Vagina (tissue), 2 donors: ENCODE measurements around the gene UBE2V1. TPM values are rescaled to one million over a fixed set of nuclear protein-coding genes. Genes with fewer than 3 reads are reported as not detected.

Experiments used
- DNase-seq, 2 donors: peaks; one replicate each; pipeline ENCODE4 v3.0.0-alpha.2; 2017; ENCODE audit errors: extremely low spot score in 2 of 2
- H3K27ac ChIP-seq: fragments of 200-600 bp; sonication (generic); one replicate; pipeline ENCODE4 v1.5.1; 2019
- H3K27me3 ChIP-seq: fragments of 200-600 bp; sonication (generic); one replicate; pipeline ENCODE4 v1.5.1; 2019
- H3K36me3 ChIP-seq, 2 donors: fragments of 200-600 bp; sonication (generic); one replicate each; pipeline ENCODE4 v1.5.1; 2017 to 2019
- H3K4me1 ChIP-seq: fragments of 200-600 bp; sonication (generic); one replicate; pipeline ENCODE4 v1.5.1; 2019
- H3K4me3 ChIP-seq, 2 donors: fragments of 200-600 bp; sonication (generic); 1 replicate in 1 of 2; 2 replicates in 1 of 2; pipeline ENCODE4 v1.5.1; 2016 to 2019
- H3K9me3 ChIP-seq: fragments of 200-600 bp; sonication (generic); one replicate; pipeline ENCODE4 v1.5.1; 2019
- POLR2A ChIP-seq, 2 donors: fragments of 450-650 bp; IDR thresholded peaks; one replicate each; pipeline ENCODE4 v1.6.1; 2017; ENCODE audit warnings: antibody characterized with exemption in 2 of 2, mild to moderate bottlenecking in 2 of 2, moderate library complexity in 2 of 2
- POLR2AphosphoS5 ChIP-seq, 2 donors: sonication (generic); formaldehyde crosslinking; IDR thresholded peaks; one replicate each; pipeline ENCODE4 v1.9.0; 2017; ENCODE audit warnings: antibody characterized with exemption in 2 of 2, mild to moderate bottlenecking in 2 of 2, low read depth in 1 of 2; ENCODE audit not compliant: insufficient read depth in 1 of 2
- intact Hi-C: fragments of 100-400 bp; cut with DNase I; formaldehyde crosslinking; loops from one replicate; pipeline ENCODE4 v1.15.1; 2023
- total RNA-seq: library from RNA; depleted of rRNA; stranded (reverse); fragments of >200 nt; gene quantifications from one replicate; pipeline ENCODE4 v1.2.3, GENCODE V29; 2016
- TF ChIP-seq, protein P1 (sequence below), 3 experiments: fragments of 450-650 bp in 2 of 3; fragments of 200-600 bp in 1 of 3; sonication (generic) in 1 of 3; IDR thresholded peaks; one replicate each; pipeline ENCODE4 v1.5.1; 2017 to 2019; ENCODE audit warnings: antibody characterized with exemption in 3 of 3, mild to moderate bottlenecking in 2 of 3, moderate library complexity in 2 of 3

The UBE2V1 gene
- total RNA-seq, 1 donor from 2014 or later: 74.2 TPM

DNA sequence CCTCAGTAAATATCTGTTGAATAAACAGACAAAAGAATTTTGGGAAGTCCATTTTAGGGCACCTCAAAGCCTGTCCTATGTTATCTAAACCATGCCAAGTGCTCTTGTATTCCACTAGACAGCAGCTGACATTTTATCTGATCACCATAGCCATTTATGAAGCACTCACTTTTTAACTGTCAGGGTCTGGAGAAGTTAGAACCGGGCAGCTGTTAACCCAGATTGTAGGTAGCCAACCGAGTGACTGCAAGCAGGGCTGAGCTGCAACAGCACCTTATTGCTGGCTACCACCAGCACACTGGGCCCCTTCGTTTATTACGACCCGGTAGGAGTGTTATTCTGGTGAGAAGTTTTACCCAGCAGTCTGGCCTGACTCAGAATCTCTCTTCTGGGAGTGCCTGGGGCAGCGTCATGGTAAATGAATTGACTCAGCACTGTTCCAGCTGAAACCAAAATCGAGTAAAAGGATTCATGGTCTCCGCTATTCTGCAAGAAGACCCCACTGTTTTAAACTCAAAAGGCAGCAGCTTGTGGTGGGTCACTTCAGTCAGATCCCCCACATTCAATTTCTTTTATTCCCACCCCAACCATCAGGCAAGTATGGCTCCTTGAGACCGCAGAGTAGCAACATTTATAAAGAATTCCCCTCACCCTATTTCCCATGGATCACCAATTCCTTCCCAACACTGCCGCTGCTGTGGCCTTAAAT lies 1.7 kb downstream of the UBE2V1 start:
- H3K27me3 ChIP-seq: no peaks in the 10 kb centered on the region
- H3K4me3 ChIP-seq: peak overlapping the region; percentile 79 to 95
- peak overlapping the region; percentile 99 for H3K27ac ChIP-seq
- H3K4me1 ChIP-seq: peaks cover 85% of the 10 kb centered on the region
- no peaks in the 10 kb centered on the region for H3K36me3 ChIP-seq
- DNase-seq: no peak
- intact Hi-C loops: no loop called here
- TF ChIP-seq POLR2A (IDR thresholded peaks at IDR 0.05) (no peak), POLR2AphosphoS5 (IDR thresholded peaks at IDR 0.05; ENCODE audit: insufficient read depth in 1 of 2, low read depth in 1 of 2) (no peak)
- TF ChIP-seq, protein P1, sequence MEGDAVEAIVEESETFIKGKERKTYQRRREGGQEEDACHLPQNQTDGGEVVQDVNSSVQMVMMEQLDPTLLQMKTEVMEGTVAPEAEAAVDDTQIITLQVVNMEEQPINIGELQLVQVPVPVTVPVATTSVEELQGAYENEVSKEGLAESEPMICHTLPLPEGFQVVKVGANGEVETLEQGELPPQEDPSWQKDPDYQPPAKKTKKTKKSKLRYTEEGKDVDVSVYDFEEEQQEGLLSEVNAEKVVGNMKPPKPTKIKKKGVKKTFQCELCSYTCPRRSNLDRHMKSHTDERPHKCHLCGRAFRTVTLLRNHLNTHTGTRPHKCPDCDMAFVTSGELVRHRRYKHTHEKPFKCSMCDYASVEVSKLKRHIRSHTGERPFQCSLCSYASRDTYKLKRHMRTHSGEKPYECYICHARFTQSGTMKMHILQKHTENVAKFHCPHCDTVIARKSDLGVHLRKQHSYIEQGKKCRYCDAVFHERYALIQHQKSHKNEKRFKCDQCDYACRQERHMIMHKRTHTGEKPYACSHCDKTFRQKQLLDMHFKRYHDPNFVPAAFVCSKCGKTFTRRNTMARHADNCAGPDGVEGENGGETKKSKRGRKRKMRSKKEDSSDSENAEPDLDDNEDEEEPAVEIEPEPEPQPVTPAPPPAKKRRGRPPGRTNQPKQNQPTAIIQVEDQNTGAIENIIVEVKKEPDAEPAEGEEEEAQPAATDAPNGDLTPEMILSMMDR (IDR thresholded peaks at IDR 0.05): no peak
- H3K9me3 ChIP-seq: no peaks in the 10 kb centered on the region

- no peak overlapping the region for H3K27ac ChIP-seq
- H3K4me3 ChIP-seq: no peak overlapping the region
- TF ChIP-seq, protein P1 (IDR thresholded peaks at IDR 0.05): no peak
- TF ChIP-seq POLR2AphosphoS5 (IDR thresholded peaks at IDR 0.05; ENCODE audit: insufficient read depth in 1 of 2, low read depth in 1 of 2) (peak in 1 of 2 donors; percentile 40), POLR2A (IDR thresholded peaks at IDR 0.05) (no peak)
- H3K9me3 ChIP-seq: no peaks in the 10 kb centered on the region
- H3K27me3 ChIP-seq: no peaks in the 10 kb centered on the region
- H3K4me1 ChIP-seq: peaks cover 82% of the 10 kb centered on the region
- no peaks in the 10 kb centered on the region for H3K36me3 ChIP-seq
- DNase-seq: no peak
- intact Hi-C loops: no loop called here
Observed at GRCh38 chr20:50110141-50111047, 2.6 kb downstream of the UBE2V1 start.

GRCh38 chr20:50108556-50109235 lies 4.3 kb downstream of the UBE2V1 start:
- peaks cover 70% of the 10 kb centered on the region for H3K4me1 ChIP-seq
- no peak for DNase-seq
- H3K36me3 ChIP-seq: no peaks in the 10 kb centered on the region
- H3K27me3 ChIP-seq: no peaks in the 10 kb centered on the region
- no peak overlapping the region for H3K4me3 ChIP-seq
- intact Hi-C loops: no loop called here
- TF ChIP-seq POLR2A (IDR thresholded peaks at IDR 0.05) (no peak), POLR2AphosphoS5 (IDR thresholded peaks at IDR 0.05; ENCODE audit: insufficient read depth in 1 of 2, low read depth in 1 of 2) (no peak)
- TF ChIP-seq, protein P1 (IDR thresholded peaks at IDR 0.05): no peak
- H3K27ac ChIP-seq: no peak overlapping the region
- H3K9me3 ChIP-seq: no peaks in the 10 kb centered on the region

- Histone ChIP-seq H3K27ac (no peak overlapping the region), H3K4me1 (peaks cover 73% of the 10 kb centered on the region)
- no peak for DNase-seq
Observed at GRCh38 chr20:50107796-50108331, 5.1 kb downstream of the UBE2V1 start.

More at GRCh38 chr20:50107796-50108331, 5.1 kb downstream of the UBE2V1 start:
- no peaks in the 10 kb centered on the region for H3K36me3 ChIP-seq
- H3K9me3 ChIP-seq: no peaks in the 10 kb centered on the region
- no peaks in the 10 kb centered on the region for H3K27me3 ChIP-seq
- no peak overlapping the region for H3K4me3 ChIP-seq
- TF ChIP-seq, protein P1 (IDR thresholded peaks at IDR 0.05): no peak
- TF ChIP-seq POLR2AphosphoS5 (IDR thresholded peaks at IDR 0.05; ENCODE audit: insufficient read depth in 1 of 2, low read depth in 1 of 2) (no peak), POLR2A (IDR thresholded peaks at IDR 0.05) (no peak)
- intact Hi-C loops: no loop called here
